AG10803 (cell line): ENCODE results near the gene TRMO.
A peak's percentile ranks its signal among the peaks of the same experiment; 100 is the strongest.
"Not testable (repeated sequence)": the region's sequence is repeated elsewhere in the genome, so short reads cannot be mapped to it uniquely, and the experiment has no call there.

Source experiments
- DNase-seq: peaks from one replicate; pipeline ENCODE4 v3.0.0; 2010; ENCODE audit warnings: low read depth
- H3K4me3 ChIP-seq: 2 replicates; pipeline ENCODE4 v1.5.1; 2011; ENCODE audit warnings: mild to moderate bottlenecking, low read length, control low read depth
- CTCF ChIP-seq: conservative IDR thresholded peaks from 2 replicates; pipeline ENCODE4 v1.5.1; 2011; ENCODE audit warnings: mild to moderate bottlenecking, low read length, control low read depth, inconsistent platforms

The TRMO gene

GRCh38 chr9:97962136-97962535 lies 39.8 kb upstream of the TRMO start:
- no peak for TF ChIP-seq CTCF
- no peak for DNase-seq

DNA sequence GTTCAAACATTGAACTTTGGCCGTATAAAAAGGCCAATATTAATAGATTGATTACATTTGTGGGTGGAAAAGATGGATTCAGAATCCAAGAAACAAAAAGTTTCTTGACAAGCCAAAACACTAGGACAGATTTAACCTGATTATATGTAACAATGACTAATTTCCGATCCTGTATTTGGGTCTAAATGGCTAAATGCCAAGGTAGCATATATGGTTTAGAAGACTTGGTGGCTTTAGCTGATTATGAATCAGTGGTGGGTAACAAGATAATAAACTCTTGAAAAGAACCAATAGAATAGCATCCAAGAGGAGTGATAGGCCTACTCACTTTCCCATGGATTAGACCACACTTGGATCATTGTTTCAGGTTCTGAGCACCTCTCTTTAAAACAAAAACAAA lies 39.1 kb upstream of the TRMO start:
- TF ChIP-seq CTCF = no peak
- no peak overlapping the region for H3K4me3 ChIP-seq
- no peak for DNase-seq

More at GRCh38 chr9:97962136-97962535, 39.8 kb upstream of the TRMO start:
- no peak overlapping the region for H3K4me3 ChIP-seq

DNA sequence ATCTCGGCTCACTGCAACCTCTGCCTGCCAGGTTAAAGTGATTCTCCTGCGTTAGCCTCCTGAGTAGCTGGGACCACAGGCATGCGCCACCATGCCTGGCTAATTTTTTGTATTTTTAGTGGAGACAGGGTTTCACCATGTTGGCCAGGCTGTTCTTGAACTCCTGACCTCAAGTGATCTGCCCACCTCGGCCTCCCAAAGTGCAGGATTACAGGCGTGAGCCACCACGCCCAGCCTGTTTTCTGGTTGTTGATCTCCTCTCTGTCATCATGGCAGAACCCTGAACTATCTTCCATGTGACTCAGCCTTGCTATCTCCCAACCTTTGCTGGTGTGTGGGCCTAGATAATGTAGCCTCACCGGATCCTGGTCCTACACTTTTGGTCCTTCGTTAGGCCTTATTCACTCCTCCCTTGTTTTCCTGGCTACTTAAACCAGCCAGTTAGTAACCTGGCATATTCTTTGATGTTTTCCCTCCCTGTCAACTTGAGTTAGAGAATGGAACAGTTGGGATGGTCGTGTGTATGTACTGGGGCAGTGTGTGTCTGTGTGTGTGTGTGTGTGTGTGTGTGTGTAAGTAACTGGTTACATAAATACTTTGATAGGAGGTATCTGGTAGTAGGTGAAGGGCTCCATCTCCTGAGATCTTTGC lies 38.5 kb upstream of the TRMO start:
- not testable (repeated sequence) for H3K4me3 ChIP-seq, DNase-seq

- no peak for TF ChIP-seq CTCF
- no peak overlapping the region for H3K4me3 ChIP-seq
- no peak for DNase-seq
Measured at GRCh38 chr9:97959585-97959984, 37.3 kb upstream of the TRMO start.

GRCh38 chr9:97958812-97959511 lies 36.7 kb upstream of the TRMO start:
- peak; percentile 33 for DNase-seq
- TF ChIP-seq CTCF = no peak
- no peak overlapping the region for H3K4me3 ChIP-seq

DNA sequence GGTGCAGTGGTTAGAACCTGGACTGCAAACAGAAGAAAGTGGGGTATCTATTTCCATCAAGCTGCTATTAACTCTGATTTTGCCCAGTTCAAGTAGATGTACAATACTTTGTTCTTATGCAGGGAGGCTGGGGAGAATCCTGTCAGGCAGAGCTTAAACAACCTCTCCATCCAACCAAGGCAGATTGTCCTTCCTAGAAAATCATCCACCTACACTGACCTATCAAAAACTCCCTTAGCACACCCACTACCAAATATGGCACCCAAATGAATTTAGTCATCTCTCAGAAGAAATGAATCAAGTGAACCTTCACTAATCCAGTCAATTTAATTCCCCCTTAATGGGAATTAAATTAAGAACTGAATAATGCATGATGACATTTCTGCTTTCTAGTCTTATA lies 34.0 kb upstream of the TRMO start:
- no peak overlapping the region for H3K4me3 ChIP-seq
- DNase-seq = no peak
- TF ChIP-seq CTCF = no peak

GRCh38 chr9:97954550-97954989 lies 32.3 kb upstream of the TRMO start:
- DNase-seq = no peak
- peak; percentile 46 for TF ChIP-seq CTCF
- H3K4me3 ChIP-seq = no peak overlapping the region

DNA sequence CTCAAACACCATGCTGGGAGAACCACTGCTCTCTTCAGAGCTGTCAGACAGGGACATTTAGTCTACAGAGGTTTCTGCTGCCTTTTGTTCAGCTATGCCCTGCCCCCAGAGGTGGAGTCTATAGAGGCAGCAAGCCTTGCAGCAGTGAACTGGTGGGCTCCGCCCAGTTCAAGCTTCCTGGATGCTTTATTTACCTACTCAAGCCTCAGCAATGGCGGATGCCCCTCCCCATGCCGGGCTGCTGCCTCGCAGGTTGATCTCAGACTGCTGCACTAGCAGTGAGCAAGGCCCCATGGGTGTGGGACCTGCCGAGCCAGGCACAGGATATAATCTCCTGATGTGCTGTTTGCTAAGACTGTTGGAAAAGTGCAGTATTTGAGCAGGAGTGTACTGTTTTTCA lies 28.6 kb upstream of the TRMO start:
- DNase-seq, H3K4me3 ChIP-seq: not testable (repeated sequence)

DNA sequence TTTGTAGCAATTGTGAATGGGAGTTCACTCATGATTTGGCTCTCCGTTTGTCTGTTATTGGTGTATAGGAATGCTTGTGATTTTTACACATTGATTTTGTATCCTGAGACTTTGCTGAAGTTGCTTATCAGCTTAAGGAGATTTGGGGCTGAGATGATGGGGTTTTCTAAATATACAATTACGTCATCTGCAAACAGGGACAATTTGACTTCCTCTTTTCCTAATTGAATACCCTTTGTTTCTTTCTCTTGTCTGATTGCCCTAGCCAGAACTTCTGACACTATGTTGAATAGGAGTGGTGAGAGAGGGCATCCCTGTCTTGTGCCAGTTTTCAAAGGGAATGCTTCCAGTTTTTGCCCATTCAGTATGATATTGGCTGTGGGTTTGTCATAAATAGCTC lies 24.8 kb upstream of the TRMO start:
- not testable (repeated sequence) for H3K4me3 ChIP-seq, DNase-seq

GRCh38 chr9:97945470-97945869 lies 23.2 kb upstream of the TRMO start:
- not testable (repeated sequence) for DNase-seq, H3K4me3 ChIP-seq
